OCI-LY3 (cell line): Measurements from ENCODE around the gene VEGFD.

Source experiments
- H2AFZ ChIP-seq: fragments of 200-600, 300-600 bp; shearing (Covaris generic); 2 replicates; pipeline ENCODE4 v1.6.0; 2014; ENCODE audit warnings: antibody characterized with exemption, low read depth, low read length
- H3K27ac ChIP-seq: fragments of 200-600, 300-600 bp; sonication (generic); 2 replicates; pipeline ENCODE4 v1.5.1; 2014; ENCODE audit warnings: mild to moderate bottlenecking, low read length, moderate library complexity, mixed read lengths
- H3K27me3 ChIP-seq: fragments of 200-600, 300-600 bp; sonication (generic); 2 replicates; pipeline ENCODE4 v1.6.1; 2014; ENCODE audit warnings: low read depth, low read length, mixed read lengths
- H3K36me3 ChIP-seq: fragments of 200-600, 300-600 bp; sonication (generic); replicated peaks from 2 replicates; pipeline ENCODE3; 2014; ENCODE audit warnings: low read depth, low read length, mixed read lengths
- H3K4me1 ChIP-seq: fragments of 300-600, 200-600 bp; sonication (generic); 2 replicates; pipeline ENCODE4 v1.6.1; 2014; ENCODE audit warnings: low read length, mixed read lengths
- H3K4me2 ChIP-seq: fragments of 200-600, 300-600 bp; sonication (generic); 2 replicates; pipeline ENCODE4 v1.6.1; 2014; ENCODE audit warnings: low read length, mixed read lengths
- H3K4me3 ChIP-seq: fragments of 300-600, 200-600 bp; sonication (generic); 2 replicates; pipeline ENCODE4 v1.5.1; 2014; ENCODE audit warnings: antibody characterized with exemption, mild to moderate bottlenecking, low read length, moderate library complexity
- H3K79me2 ChIP-seq: fragments of 300-600, 200-600 bp; shearing (Covaris generic); 2 replicates; pipeline ENCODE4 v1.6.1; 2014; ENCODE audit warnings: mild to moderate bottlenecking, low read length, mixed read lengths
- H3K9ac ChIP-seq: fragments of 300-600, 200-600 bp; shearing (Covaris generic); 2 replicates; pipeline ENCODE4 v1.6.0; 2014; ENCODE audit warnings: mild to moderate bottlenecking, low read length, moderate library complexity
- H3K9me3 ChIP-seq: fragments of 200-600, 300-600 bp; shearing (Covaris generic); 2 replicates; pipeline ENCODE4 v1.6.1; 2014; ENCODE audit warnings: low read length, mixed read lengths; ENCODE audit not compliant: insufficient read depth
- H4K20me1 ChIP-seq: fragments of 200-600, 300-600 bp; sonication (generic); 2 replicates; pipeline ENCODE4 v1.6.1; 2016; ENCODE audit warnings: low read length, mixed read lengths; ENCODE audit not compliant: insufficient read depth
- CTCF ChIP-seq: fragments of 200-600, 300-600 bp; sonication (generic); IDR thresholded peaks from 2 replicates; pipeline ENCODE4 v1.5.1; 2014; ENCODE audit warnings: antibody characterized with exemption, low read length, low read depth
- EZH2phosphoT487 ChIP-seq: fragments of 200-600 bp; shearing (Covaris generic); IDR thresholded peaks from 2 replicates; pipeline ENCODE4 v1.6.1; 2018; ENCODE audit warnings: antibody characterized with exemption, mixed run types, low read depth

The VEGFD gene

GRCh38 chrX:15410947-15411346 lies 26.7 kb upstream of the VEGFD start:
- no peaks in the 10 kb centered on the region for H3K9me3 ChIP-seq
- no peak overlapping the region for H3K4me2 ChIP-seq
- no peak overlapping the region for H3K27ac ChIP-seq
- no peak overlapping the region for H3K9ac ChIP-seq
- no peaks in the 10 kb centered on the region for H3K4me1 ChIP-seq
- no peaks in the 10 kb centered on the region for H4K20me1 ChIP-seq
- H3K79me2 ChIP-seq: no peaks in the 10 kb centered on the region
- TF ChIP-seq CTCF (no peak), EZH2phosphoT487 (no peak)
- H3K4me3 ChIP-seq: no peak overlapping the region
- no peak overlapping the region for H2AFZ ChIP-seq
- H3K36me3 ChIP-seq: no peaks in the 10 kb centered on the region
- H3K27me3 ChIP-seq: no peaks in the 10 kb centered on the region

DNA sequence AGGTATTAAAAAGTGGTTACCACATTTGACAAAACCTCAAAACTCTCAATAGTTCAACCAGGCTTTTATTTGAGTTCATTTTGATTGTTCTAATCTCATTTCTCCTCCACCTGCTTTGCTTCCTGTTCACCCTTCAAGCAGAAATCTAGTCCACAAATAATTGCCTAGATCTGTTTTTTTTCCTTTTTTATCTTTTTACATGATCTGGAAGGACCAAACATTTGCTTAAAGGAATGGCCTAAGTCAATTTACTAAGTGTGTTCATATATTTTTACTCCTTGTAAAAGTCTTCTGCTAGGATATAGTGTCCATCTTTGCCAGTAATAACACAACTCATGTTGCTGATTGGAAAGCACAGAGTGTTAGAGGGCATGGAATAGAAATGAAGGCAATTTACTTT lies 26.2 kb upstream of the VEGFD start:
- Histone ChIP-seq H3K4me2 (no peak overlapping the region), H3K9me3 (no peaks in the 10 kb centered on the region), H3K4me3 (no peak overlapping the region), H3K27ac (no peak overlapping the region), H3K79me2 (no peaks in the 10 kb centered on the region), H4K20me1 (no peaks in the 10 kb centered on the region), H3K4me1 (no peaks in the 10 kb centered on the region), H3K27me3 (no peaks in the 10 kb centered on the region), H3K36me3 (no peaks in the 10 kb centered on the region), H2AFZ (no peak overlapping the region), H3K9ac (no peak overlapping the region)
- no peak for TF ChIP-seq CTCF
- no peak for TF ChIP-seq EZH2phosphoT487

DNA sequence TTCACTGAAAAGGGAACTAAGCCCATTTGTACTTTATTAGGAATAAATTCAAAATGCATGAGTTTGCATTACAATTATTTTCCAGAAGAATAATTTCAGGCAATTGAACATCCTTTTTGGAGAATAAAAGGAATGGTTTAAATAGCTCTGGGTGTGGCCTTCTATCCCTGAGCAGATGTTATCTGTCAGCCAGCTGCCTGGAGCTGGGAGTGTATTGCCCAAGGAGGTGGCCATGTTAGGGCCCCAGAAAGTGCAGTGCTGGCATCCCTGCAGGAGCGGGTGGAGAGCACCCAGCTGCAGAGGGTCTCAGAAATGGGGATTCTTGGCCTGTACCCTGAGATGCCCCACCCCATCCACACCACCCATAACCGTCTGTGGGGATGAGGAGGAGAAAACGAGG lies 21.6 kb upstream of the VEGFD start:
- H3K4me3 ChIP-seq: no peak overlapping the region
- H3K79me2 ChIP-seq: no peaks in the 10 kb centered on the region
- no peaks in the 10 kb centered on the region for H3K36me3 ChIP-seq
- H3K9ac ChIP-seq: no peak overlapping the region
- H2AFZ ChIP-seq: no peak overlapping the region
- no peaks in the 10 kb centered on the region for H3K9me3 ChIP-seq
- no peaks in the 10 kb centered on the region for H3K4me1 ChIP-seq
- no peaks in the 10 kb centered on the region for H4K20me1 ChIP-seq
- no peak overlapping the region for H3K4me2 ChIP-seq
- H3K27me3 ChIP-seq: no peaks in the 10 kb centered on the region
- TF ChIP-seq EZH2phosphoT487 (no peak), CTCF (no peak)
- no peak overlapping the region for H3K27ac ChIP-seq

DNA sequence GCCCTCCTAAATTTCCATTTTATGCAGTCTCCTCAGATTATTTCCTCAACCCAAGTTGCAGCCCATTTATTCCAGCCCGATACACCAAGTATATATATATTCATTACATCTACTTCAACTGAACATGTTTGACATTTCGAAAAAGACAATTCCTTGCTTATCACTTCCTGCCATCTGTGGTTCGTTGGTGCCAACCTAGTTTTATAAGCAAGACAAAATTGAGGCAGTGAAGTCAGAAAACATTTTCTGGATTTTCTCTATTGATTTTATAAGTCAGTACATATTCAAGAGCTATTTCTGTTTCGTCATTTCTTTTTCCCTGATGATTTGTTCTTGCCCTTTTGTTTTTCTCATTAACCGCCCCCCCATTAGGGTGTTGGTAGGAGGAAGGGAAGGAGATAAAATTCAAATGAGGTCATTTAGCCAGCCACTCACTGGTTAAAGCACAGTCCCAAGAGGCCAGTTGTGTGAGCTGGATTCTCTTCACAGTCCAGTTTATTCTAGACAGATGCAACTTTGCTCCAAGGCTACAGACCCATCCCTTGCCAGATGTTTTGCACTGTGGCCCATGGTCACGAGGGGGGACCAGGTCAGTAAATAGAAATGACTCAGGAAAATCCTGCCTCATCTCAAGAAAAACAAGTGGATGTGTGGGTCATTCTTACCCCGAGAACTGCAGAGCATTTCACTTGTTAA lies 20.3 kb upstream of the VEGFD start:
- no peak overlapping the region for H3K4me3 ChIP-seq
- no peak overlapping the region for H2AFZ ChIP-seq
- no peaks in the 10 kb centered on the region for H4K20me1 ChIP-seq
- no peak overlapping the region for H3K4me2 ChIP-seq
- no peaks in the 10 kb centered on the region for H3K9me3 ChIP-seq
- no peaks in the 10 kb centered on the region for H3K27me3 ChIP-seq
- no peak for TF ChIP-seq EZH2phosphoT487
- no peak for TF ChIP-seq CTCF
- no peak overlapping the region for H3K9ac ChIP-seq
- H3K79me2 ChIP-seq: no peaks in the 10 kb centered on the region
- no peaks in the 10 kb centered on the region for H3K36me3 ChIP-seq
- H3K27ac ChIP-seq: no peak overlapping the region
- H3K4me1 ChIP-seq: peaks cover 8% of the 10 kb centered on the region
